GM21390 (cell line): ENCODE results near the gene PCDHGB2.
A peak's percentile ranks its signal among the peaks of the same experiment; 100 is the strongest.
"Not testable (repeated sequence)": the region's sequence is repeated elsewhere in the genome, so short reads cannot be mapped to it uniquely, and the experiment has no call there.

Source experiments
- ATAC-seq: cut with Tn5 transposase; IDR thresholded peaks from one replicate; pipeline ENCODE4 v1.9.1; 2021; ENCODE audit not compliant: unreplicated experiment

The PCDHGB2 gene

DNA sequence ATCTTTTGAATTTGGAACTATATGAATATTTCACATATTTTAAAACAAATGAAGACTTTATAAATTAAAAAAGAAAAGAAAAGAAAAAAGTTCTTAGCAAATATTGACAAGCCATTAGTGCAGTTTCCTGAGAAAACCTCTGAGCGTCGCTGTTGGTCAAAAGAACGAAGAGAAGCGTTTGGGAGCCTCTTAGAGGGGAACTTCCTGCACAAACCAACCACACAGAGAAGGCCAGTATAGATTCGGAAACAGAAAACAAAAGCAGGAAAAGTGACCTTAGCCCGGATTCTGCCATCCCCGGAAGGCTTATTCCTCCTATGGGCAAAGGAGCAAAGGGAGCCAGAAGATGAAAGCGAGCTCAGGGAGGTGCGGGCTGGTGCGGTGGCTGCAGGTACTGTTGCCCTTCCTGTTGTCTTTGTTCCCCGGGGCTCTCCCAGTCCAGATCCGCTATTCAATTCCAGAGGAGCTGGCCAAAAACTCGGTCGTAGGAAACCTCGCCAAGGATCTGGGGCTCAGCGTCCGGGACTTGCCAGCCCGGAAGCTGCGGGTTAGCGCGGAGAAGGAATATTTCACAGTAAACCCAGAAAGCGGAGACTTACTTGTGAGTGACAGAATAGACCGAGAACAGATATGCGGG, at the start of gene PCDHGB2:
Gene PCDHGB2, plus strand, starts transcription at position 205 of the 637 bp plus-strand sequence. Its CDS starts 142 bp downstream, at position 347.
- no peak for ATAC-seq

DNA sequence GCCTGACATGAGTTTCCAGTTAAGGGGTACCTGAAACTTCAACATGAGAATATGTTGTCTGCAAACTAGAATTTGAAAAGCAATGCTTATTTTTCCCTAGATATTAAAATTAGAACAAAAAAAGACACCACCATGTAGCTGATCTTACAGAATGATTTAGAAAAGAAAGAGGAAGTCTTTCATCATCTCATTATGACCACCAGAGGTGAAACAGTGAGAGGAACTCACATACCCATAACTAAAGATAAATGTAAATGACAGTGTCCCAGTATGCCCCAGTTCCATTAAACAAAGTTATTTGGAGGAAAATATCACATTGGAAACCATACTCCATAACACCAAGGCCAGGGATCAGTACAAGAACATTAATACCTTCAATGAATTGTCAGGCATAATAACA, 46.1 kb upstream of the PCDHGB2 start:
- ATAC-seq, result no peak

DNA sequence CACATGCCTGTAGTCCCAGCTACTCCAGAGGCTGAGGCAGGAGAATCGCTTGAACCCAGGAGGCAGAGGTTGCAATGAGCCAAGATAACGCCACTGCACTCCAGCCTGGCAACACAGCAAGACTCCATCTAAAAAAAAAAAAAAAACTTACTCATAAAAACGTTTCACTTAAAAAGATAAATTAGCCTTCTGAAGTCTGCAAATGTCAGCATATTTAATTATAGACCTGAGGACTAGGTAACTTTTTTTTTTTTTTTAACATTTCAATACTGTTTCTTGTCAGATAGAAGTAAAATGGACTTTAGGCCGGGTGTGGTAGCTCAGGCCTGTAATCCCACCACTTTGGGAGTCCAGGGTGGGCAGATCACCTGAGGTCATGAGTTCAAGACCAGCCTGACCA, 42.8 kb upstream of the PCDHGB2 start:
- ATAC-seq, result not testable (repeated sequence)

DNA sequence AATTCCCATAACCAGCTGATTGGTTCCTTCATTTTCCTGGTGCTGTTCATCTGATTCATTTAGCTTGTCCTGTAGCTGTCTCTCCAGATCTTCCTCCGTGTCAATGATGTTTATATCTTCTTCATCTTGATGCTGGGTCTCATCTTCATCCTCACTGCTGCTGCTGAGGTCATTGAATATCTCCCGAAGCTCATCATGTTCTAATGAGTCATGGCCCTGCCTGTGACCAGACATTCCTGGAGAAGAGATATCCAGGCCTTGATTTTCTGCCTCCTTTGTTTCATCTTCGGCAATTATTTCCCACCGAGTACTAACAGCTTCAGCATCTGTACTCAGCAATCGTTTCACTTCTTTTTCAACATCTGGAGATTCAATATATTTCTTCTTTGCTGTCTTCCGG, 40.6 kb upstream of the PCDHGB2 start:
- ATAC-seq, result no peak

DNA sequence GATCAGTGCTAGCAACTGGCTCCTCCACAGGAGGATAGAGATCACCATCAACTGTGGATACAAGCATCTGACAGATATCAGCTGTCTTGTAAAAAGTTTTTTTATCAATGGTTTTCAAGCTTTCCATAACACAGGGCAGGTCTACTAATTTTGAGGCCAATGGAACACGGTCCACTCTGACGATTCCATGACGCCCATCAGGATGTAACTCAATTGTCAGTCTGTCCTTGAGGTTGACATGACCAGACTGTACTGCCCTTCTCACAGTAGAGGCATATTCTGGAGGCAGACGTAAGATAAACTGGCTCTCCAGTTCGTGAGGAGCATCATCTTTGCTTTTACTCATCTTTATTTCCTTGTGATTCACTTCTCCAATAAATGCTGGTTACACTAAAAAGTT, 40.1 kb upstream of the PCDHGB2 start:
- no peak for ATAC-seq

DNA sequence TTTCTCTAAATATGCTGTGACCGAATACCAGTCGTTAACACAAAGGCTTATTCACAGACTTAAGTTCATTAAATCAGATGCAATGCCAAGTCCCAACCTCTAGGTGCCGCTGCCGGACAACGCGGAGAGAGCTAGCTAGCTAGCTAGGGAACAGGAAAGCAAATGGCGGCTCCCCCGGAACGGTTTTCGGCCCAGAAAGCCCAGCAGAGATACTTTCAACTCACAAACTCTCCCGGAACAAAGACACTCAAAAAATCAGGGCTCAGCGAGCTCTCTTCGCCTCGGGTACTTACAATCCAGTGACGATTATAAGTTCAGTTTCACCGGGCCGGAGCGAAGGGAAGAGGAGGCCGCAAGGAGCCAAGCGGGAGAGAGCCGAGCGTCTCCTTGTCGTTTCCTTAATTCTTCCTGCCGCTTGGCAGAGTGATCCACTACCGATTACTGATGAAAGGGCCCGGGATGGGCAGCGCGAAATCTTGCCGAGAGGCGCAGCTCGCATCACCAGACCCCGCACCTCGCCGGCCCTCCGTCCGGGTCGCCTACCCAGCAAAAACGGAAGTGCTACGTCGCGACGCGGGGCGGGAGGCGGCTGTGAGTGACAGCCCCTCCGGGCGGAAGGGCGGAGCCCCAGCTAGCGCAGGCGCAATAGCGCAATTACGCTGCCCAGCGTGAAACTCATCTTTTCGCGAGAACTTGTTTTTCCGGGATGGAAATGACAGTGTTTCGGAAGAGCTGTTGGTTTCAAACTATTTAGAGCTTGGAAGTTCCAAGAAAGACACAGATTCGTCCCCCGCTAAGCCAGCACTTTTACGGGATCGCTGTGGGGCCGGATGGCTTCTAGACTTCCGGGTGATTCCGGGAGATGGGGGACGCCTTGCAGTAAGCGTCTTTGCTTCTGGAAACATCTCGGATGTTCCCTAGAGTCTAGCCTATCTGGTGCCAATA, 39.3 kb upstream of the PCDHGB2 start, which contains the start of gene TAF7:
Gene TAF7, minus strand, starts transcription at position 560 of the 945 bp plus-strand sequence. CDS start 740 bp downstream, outside the sequence.
- ATAC-seq, result peak; percentile 93

DNA sequence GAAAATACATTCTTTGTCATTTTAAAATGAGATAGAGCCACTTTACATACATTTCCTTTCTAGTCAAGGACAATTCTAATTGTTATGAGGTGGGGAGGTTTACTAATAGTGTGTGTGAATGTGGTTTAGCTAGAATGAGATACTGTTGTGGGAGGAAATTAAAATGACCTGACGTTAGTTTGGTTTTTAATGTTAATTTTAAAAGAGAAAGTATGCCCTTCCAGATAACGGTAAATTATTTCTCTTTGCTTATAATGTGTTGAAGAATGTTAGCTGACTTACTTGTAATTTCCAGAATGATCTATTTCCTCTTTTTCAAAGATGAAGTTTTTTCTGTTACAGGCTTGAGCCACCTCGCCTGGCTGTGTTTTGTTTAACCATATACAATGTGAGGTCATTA, 37.5 kb upstream of the PCDHGB2 start:
- ATAC-seq, result no peak

DNA sequence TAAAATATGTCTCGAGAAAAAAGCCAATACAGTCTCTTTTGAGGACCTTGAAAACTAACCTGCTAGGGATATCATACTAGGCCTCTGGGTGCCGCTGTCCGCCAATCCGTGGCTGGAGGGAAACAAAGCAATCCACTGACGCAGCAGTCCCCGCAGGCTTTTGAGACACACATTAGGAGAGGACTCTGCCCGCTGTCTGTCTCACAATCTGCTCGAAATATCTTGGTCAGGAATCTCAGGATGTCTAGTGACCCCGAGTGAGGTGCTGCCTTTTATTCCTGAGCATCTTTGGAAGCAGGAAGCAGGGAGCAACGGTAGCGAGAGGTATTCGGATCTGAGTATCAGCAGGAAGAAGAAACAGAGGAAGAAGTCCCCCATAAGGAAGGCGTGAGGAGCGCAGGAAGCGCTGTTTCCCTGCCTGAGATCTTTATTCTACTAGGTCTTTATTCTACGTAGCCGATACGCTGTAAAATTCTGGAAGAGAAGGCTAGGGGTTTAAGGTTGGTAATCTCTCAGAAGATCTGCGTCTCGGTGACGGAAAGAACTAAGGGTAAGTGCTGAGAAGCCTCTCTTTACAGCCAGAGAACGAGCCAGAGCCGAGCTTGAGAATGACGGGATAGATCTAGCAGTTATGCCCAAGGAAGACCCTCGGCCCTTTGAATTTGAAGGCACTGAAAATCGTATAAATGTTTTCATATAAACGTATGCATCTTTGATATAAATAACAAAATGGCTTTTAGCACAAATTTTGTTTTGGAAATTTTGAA, 33.5 kb upstream of the PCDHGB2 start:
- ATAC-seq, result peak; percentile 89

DNA sequence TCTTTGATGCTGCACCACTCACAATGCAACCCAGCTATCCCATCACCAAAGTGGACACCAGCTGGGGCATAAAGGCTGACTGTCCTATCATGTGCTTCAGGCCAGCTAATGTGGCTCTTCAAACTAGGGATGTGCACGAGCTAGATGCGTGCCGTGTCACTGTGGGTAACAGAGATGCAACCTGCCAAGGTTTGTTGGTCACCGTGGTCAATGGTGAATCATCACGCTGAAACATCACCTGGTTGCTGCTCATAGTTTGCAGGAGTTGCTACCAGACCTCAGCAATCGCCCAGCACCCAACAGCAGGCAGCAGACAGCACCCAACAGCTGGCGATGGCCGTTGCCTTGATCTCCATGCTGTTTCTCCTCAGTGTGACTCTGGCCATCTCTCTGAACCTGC, 31.6 kb upstream of the PCDHGB2 start:
- ATAC-seq, result no peak

DNA sequence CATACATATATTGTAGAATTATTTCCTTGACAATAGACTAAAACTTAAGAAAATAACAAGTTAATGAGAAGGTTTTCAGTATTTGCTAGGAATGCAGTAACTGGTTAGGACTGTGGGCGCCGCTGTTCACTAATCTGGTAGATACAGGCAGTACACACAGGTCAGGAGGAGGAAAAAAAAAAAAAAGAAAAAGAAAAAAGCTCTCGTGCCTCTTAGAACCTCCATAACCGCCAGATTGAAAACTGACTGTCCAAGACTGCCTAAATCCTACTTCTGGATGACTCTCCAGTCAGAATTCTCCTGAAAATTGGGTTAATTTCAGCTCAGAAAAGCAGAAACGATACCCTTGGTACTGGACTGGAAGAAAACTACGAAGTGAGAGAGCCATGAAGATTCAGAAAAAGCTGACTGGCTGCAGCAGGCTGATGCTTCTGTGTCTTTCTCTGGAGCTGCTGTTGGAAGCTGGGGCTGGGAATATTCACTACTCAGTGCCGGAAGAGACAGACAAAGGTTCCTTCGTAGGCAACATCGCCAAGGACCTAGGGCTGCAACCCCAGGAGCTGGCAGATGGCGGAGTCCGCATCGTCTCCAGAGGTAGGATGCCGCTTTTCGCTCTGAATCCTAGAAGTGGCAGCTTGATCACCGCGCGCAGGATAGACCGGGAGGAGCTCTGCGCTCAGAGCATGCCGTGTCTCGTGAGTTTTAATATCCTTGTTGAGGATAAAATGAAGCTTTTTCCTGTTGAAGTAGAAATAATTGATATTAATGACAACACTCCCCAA, 29.3 kb upstream of the PCDHGB2 start, which contains the start of gene PCDHGA1:
Gene PCDHGA1, plus strand, starts transcription at position 216 of the 782 bp plus-strand sequence.
- no peak for ATAC-seq

DNA sequence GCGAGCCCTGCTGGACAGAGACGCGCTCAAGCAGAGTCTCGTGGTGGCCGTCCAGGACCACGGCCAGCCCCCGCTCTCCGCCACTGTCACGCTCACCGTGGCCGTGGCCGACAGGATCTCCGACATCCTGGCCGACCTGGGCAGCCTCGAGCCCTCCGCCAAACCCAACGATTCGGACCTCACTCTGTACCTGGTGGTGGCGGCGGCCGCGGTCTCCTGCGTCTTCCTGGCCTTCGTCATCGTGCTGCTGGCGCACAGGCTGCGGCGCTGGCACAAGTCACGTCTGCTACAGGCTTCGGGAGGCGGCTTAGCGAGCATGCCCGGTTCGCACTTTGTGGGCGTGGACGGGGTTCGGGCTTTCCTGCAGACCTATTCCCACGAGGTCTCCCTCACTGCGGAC, 27.2 kb upstream of the PCDHGB2 start:
- not testable (repeated sequence) for ATAC-seq

DNA sequence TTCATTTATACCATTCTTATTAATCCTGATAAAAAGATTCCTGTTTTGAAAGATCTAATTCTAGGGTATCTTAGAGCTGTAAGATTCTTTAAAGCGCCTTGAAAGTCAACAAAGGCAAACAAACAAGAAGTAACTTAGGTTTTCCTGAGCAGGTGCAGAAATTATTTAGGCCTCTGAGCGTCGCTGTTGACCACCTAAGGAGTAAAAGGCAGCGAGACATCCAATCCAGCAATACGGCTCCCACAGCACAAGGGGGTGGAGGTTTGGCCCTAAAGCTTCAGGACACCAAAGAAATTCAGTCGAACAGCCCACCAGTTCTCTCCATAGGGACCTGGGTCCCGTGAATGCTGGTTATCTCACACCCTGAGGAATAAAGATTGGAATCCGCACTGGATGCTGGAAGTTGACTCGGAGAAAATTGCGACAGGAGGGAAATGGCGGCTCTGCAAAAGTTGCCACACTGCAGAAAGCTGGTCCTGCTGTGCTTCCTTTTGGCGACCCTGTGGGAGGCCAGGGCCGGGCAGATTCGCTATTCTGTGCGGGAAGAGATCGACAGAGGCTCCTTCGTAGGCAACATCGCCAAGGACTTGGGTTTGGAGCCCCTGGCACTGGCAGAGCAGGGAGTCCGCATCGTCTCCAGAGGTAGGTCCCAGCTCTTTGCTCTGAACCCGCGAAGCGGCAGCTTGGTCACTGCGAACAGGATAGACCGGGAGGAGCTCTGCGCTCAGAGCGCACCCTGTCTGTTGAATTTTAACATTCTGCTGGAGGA, 21.1 kb upstream of the PCDHGB2 start, which contains the start of gene PCDHGA2:
Gene PCDHGA2, plus strand, starts transcription at position 223 of the 769 bp plus-strand sequence.
- no peak for ATAC-seq

DNA sequence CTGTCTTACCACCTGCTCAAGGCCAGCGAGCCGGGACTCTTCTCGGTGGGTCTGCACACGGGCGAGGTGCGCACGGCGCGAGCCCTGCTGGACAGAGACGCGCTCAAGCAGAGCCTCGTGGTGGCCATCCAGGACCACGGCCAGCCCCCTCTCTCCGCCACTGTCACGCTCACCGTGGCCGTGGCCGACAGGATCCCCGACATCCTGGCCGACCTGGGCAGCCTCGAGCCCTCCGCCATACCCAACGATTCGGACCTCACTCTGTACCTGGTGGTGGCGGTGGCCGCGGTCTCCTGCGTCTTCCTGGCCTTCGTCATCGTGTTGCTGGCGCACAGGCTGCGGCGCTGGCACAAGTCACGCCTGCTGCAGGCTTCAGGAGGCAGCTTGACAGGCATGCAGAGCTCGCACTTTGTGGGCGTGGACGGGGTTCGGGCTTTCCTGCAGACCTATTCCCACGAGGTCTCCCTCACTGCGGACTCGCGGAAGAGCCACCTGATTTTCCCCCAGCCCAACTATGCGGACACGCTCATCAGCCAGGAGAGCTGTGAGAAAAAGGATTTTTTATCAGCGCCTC, 18.9 kb upstream of the PCDHGB2 start:
- ATAC-seq, result not testable (repeated sequence)

DNA sequence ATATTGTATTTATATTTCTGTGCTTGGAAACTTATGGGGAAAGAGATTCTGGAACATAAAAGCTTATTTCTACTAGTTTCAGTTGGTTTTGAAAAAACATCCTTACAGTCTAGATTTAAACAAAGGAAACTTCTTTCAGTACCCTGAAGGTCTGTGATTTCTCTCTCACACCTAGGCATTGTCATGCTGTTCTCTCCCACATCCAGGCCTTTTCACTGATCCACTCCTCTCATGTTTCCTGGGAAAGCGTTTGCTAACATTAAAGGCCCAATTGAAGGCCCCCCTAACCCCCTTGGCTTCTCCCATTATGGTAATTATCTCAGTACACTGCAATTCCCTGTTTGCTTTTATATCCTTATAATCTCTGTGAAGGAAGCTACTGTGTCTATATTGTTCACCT, 17.0 kb upstream of the PCDHGB2 start:
- ATAC-seq, result no peak

DNA sequence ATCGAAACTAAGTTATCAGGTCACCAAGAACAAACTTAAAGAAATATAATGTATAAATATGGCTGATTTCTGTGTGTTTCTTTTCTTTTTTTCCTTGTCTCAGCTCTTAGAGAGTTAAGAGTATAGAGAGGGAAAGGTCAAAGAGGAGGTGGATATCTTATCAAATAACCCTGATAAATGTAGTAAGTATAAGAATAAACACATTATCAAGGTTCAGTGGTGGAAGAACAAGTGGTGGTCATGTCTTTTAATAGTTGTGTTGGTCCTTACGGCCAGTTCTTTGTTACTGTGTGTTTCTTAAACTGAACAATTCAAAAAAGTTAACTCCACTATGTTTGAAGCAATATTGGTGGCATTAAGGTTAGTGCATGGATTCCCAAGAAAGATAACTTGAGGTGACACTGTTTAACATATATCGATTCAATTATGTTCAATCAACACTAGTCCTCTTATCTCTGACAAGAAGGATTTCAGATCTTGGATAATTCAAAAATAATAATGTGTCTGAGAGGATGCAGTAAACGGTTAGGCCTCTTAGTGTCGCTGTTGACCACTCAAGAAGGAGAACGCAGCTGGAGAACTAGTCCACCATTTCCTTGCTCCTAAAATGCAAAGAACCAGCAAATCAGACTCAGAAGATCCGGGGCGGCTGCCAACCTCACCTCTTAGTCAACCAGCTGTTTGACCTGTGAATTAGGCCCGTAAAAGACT, 16.4 kb upstream of the PCDHGB2 start, which contains the start of gene PCDHGA3:
Gene PCDHGA3, plus strand, starts transcription at position 588 of the 711 bp plus-strand sequence. CDS start 205 bp downstream, outside the sequence.
- ATAC-seq, result no peak

DNA sequence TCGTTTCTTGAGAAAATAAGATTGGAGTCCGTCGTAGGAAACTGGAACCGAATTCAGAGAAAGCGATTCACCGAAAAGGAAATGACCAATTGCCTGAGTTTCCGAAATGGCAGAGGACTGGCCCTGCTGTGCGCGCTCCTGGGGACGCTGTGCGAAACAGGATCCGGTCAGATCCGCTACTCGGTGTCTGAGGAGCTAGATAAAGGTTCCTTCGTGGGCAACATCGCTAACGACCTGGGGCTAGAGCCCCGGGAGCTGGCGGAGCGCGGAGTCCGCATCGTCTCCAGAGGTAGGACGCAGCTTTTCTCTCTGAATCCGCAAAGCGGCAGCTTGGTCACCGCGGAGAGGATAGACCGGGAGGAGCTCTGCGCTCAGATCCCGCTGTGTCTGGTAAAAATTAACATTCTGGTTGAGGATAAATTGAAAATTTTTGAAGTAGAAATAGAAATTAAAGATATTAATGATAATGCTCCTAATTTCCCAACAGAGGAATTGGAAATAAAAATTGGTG, 15.8 kb upstream of the PCDHGB2 start:
- no peak for ATAC-seq

DNA sequence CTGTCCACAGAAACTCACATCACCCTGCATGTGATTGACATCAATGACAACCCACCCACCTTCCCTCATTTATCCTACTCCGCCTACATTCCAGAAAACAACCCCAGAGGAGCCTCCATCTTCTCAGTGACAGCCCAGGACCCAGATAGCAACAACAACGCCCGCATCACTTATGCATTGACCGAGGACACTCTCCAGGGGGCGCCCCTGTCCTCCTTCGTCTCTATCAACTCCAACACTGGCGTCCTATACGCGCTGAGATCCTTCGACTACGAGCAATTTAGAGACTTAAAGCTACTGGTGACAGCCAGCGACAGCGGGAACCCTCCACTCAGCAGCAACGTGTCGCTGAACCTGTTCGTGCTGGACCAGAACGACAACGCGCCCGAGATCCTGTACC, 14.5 kb upstream of the PCDHGB2 start:
- no peak for ATAC-seq

DNA sequence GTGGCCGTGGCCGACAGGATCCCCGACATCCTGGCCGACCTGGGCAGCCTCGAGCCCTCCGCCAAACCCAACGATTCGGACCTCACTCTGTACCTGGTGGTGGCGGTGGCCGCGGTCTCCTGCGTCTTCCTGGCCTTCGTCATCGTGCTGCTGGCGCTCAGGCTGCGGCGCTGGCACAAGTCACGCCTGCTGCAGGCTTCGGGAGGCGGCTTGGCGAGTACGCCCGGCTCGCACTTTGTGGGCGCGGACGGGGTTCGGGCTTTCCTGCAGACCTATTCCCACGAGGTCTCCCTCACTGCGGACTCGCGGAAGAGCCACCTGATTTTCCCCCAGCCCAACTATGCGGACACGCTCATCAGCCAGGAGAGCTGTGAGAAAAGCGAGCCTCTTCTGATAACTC, 13.8 kb upstream of the PCDHGB2 start:
- ATAC-seq, result not testable (repeated sequence)
